Measurements from ENCODE around the gene ALDOC. TPM values are rescaled to one million over a fixed set of nuclear protein-coding genes. Genes with fewer than 3 reads are reported as not detected.

The ALDOC gene
- total RNA-seq, result 100 to 1,000 TPM in 1 of 3 donors, 10 to 100 TPM in 2; 19.7 to 191 (median 40.7) TPM

- peak; percentile 48 to 76 (median 53) for TF ChIP-seq POLR2AphosphoS5 (IDR thresholded peaks at IDR 0.05)
- TF ChIP-seq CTCF (IDR thresholded peaks at IDR 0.05), result no peak
- TF ChIP-seq POLR2A (IDR thresholded peaks at IDR 0.05), result peak; percentile 31
- DNase-seq (ENCODE audit: low spot score in 2 of 2), result peak; percentile 93 to 96
- Histone ChIP-seq H3K4me1 (no peaks in the 10 kb centered on the region), H3K27ac (peak within 1 kb of the TSS; percentile 56 to 76), H3K27me3 (no peaks in the 10 kb centered on the region), H3K36me3 (no peaks in the 10 kb centered on the region), H3K9me3 (no peaks in the 10 kb centered on the region), H3K4me3 (peak within 1 kb of the TSS; percentile 0 to 64 (median 42))
- intact Hi-C loops (cut with DNase I; ENCODE audit: low total_unique reads), result no loop called here
Observed at GRCh38 chr17:28576758-28577465, at the start of gene ALDOC. Gene ALDOC, minus strand, starts transcription at chr17:28576895. Its CDS starts 1,363 bp downstream, at chr17:28575532.

- DNase-seq (ENCODE audit: low spot score in 2 of 2), result no peak
- no peaks in the 10 kb centered on the region for H3K9me3 ChIP-seq
- no peaks in the 10 kb centered on the region for H3K27me3 ChIP-seq
- no peaks in the 10 kb centered on the region for H3K4me1 ChIP-seq
- no peak overlapping the region for H3K4me3 ChIP-seq
- no peak overlapping the region for H3K27ac ChIP-seq
- peaks cover 29% of the 10 kb centered on the region for H3K36me3 ChIP-seq
- no peak for TF ChIP-seq POLR2AphosphoS5 (IDR thresholded peaks at IDR 0.05)
- no peak for TF ChIP-seq CTCF (IDR thresholded peaks at IDR 0.05)
- TF ChIP-seq POLR2A (IDR thresholded peaks at IDR 0.05), result no peak
- intact Hi-C loops (cut with DNase I; ENCODE audit: low total_unique reads), result no loop called here
Observed at GRCh38 chr17:28624148-28624547, 47.5 kb upstream of the ALDOC start.

GRCh38 chr17:28623696-28624095 lies 47.0 kb upstream of the ALDOC start:
- H3K4me3 ChIP-seq, result no peak overlapping the region
- no peak overlapping the region for H3K27ac ChIP-seq
- H3K4me1 ChIP-seq, result no peaks in the 10 kb centered on the region
- DNase-seq (ENCODE audit: low spot score in 2 of 2), result no peak
- intact Hi-C loops (cut with DNase I; ENCODE audit: low total_unique reads), result no loop called here
- TF ChIP-seq POLR2A (IDR thresholded peaks at IDR 0.05) (no peak), POLR2AphosphoS5 (IDR thresholded peaks at IDR 0.05) (no peak), CTCF (IDR thresholded peaks at IDR 0.05) (no peak)
- no peaks in the 10 kb centered on the region for H3K27me3 ChIP-seq
- H3K36me3 ChIP-seq, result peaks cover 29% of the 10 kb centered on the region
- no peaks in the 10 kb centered on the region for H3K9me3 ChIP-seq

GRCh38 chr17:28622186-28622585 lies 45.5 kb upstream of the ALDOC start:
- no peaks in the 10 kb centered on the region for H3K27me3 ChIP-seq
- peaks cover 32% of the 10 kb centered on the region for H3K36me3 ChIP-seq
- TF ChIP-seq CTCF (IDR thresholded peaks at IDR 0.05) (no peak), POLR2AphosphoS5 (IDR thresholded peaks at IDR 0.05) (no peak), POLR2A (IDR thresholded peaks at IDR 0.05) (no peak)
- no peaks in the 10 kb centered on the region for H3K4me1 ChIP-seq
- no peaks in the 10 kb centered on the region for H3K9me3 ChIP-seq
- H3K4me3 ChIP-seq, result no peak overlapping the region
- intact Hi-C loops (cut with DNase I; ENCODE audit: low total_unique reads), result no loop called here
- no peak for DNase-seq (ENCODE audit: low spot score in 2 of 2)
- no peak overlapping the region for H3K27ac ChIP-seq

GRCh38 chr17:28620010-28620409 lies 43.3 kb upstream of the ALDOC start:
- peaks cover 47% of the 10 kb centered on the region for H3K36me3 ChIP-seq
- intact Hi-C loops (cut with DNase I; ENCODE audit: low total_unique reads), result no loop called here
- no peak overlapping the region for H3K4me3 ChIP-seq
- no peaks in the 10 kb centered on the region for H3K9me3 ChIP-seq
- H3K27me3 ChIP-seq, result no peaks in the 10 kb centered on the region
- no peak overlapping the region for H3K27ac ChIP-seq
- DNase-seq (ENCODE audit: low spot score in 2 of 2), result no peak
- H3K4me1 ChIP-seq, result no peaks in the 10 kb centered on the region
- TF ChIP-seq POLR2AphosphoS5 (IDR thresholded peaks at IDR 0.05) (no peak), POLR2A (IDR thresholded peaks at IDR 0.05) (no peak), CTCF (IDR thresholded peaks at IDR 0.05) (no peak)

Measured in breast epithelium (tissue), 4 donors.